Activated naive CD4-positive, alpha-beta T cell treated with anti-CD3 and anti-CD28 coated beads for 36 hours (primary cell): ENCODE measurements around the gene RBM4. TPM values are rescaled to one million over a fixed set of nuclear protein-coding genes. Genes with fewer than 3 reads are reported as not detected.
"Not testable (repeated sequence)": the region's sequence is repeated elsewhere in the genome, so short reads cannot be mapped to it uniquely, and the experiment has no call there.

Experiments used
- CTCF ChIA-PET: fragments of 350-600 bp; sonication (Branson Sonifier 250); formaldehyde crosslinking; loops from one replicate; lab custom pipeline; 2021; ENCODE audit warnings: antibody characterized with exemption; lab: Charles Lee
- DNase-seq: peaks from one replicate; pipeline ENCODE4 v3.0.0-alpha.2; 2020
- H3K27ac Mint-ChIP-seq: one replicate; pipeline ENCODE4 v1.8.0; 2021; ENCODE audit warnings: mild to moderate bottlenecking, mixed read lengths
- H3K27me3 Mint-ChIP-seq: one replicate; pipeline ENCODE4 v1.8.0; 2021; ENCODE audit warnings: low read depth, mixed read lengths
- H3K36me3 Mint-ChIP-seq: one replicate; pipeline ENCODE4 v1.8.0; 2021; ENCODE audit warnings: low read depth, mixed read lengths
- H3K4me1 Mint-ChIP-seq: one replicate; pipeline ENCODE4 v1.8.0; 2021; ENCODE audit warnings: low read depth, mixed read lengths
- H3K4me3 Mint-ChIP-seq: one replicate; pipeline ENCODE4 v1.8.0; 2021; ENCODE audit warnings: mild to moderate bottlenecking, moderate library complexity, mixed read lengths
- H3K9me3 Mint-ChIP-seq: one replicate; pipeline ENCODE4 v1.8.0; 2021; ENCODE audit warnings: mixed read lengths
- intact Hi-C: fragments of 100-400 bp; cut with micrococcal nuclease; formaldehyde crosslinking; loops from one replicate; pipeline ENCODE4 v1.15.1; 2023
- total RNA-seq, 2 experiments: library from RNA; stranded (reverse); gene quantifications; one replicate each; pipeline ENCODE4 v1.2.3, GENCODE V29; 2021

Gene RBM4
- total RNA-seq, result 10 to 100 TPM; 85.9 to 98.1 TPM

DNA sequence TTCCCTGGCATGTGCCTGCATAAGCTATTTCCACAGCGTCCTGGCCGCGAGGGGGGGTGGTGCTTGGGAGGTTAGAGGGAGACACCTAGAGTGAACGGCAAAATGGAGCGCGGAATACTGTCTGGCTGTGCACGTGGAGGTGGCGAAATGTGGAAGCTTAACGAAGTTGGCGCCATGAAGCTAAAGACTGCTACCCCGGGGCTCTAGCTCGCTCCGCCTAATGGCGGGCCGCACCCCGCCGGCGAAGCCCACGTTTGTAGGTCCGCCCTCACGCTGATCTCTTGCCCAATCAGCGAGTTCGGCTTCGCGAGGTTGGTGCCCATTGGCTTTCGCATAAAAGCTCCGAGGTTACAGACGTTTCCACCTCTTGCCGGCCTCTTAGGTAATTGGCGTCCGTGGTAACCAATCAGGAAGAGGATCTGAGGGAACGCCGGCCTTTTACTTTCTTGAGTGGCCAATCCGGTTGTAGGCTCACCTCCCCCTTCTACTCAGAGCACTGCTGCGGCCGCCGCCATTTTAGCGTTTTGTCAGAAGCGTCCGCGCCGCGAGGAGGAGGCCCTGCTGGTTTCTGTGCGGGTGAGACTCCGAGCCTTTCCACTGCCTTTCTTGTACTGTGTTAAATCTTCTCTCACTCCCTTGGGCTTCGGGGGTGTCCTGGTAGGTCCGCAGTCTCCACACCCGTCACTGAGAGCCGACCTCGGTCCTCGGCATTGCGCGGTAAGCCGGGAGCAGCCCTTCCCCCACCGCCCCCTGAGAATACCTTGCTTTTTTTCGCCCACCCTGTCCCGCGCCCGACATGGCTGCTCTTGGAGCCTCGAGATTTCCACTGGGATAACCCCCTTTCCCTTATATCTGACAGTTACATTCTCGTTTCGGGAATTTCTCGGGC, at the start of gene RBM4:
Gene RBM4 (plus strand): TSS at position 527 of the 889 bp plus-strand sequence. CDS start 1,009 bp downstream, outside the sequence.
- CTCF ChIA-PET, result interaction anchor here (0.9 to 2.4 kb wide), 10 partner anchors 10 to 57 kb away, joined by 3 to 14 read pairs (median 5); partner anchors contain the start of genes CCDC87, CCS, RBM14 and RBM4B
- DNase-seq, result peak; percentile 99
- no peaks in the 10 kb centered on the region for H3K9me3 Mint-ChIP-seq
- peaks cover 61% of the 10 kb centered on the region for H3K4me1 Mint-ChIP-seq
- intact Hi-C loops, result loop anchor here (1.0 to 5.0 kb wide), 6 partner anchors 22 to 231 kb away; partner anchors contain the start of genes ACTN3, CCDC87, CCS and DPP3
- peak within 1 kb of the TSS; percentile 96 for H3K27ac Mint-ChIP-seq
- no peaks in the 10 kb centered on the region for H3K27me3 Mint-ChIP-seq
- H3K36me3 Mint-ChIP-seq, result peaks cover 66% of the 10 kb centered on the region
- H3K4me3 Mint-ChIP-seq, result peak within 1 kb of the TSS; percentile 95

DNA sequence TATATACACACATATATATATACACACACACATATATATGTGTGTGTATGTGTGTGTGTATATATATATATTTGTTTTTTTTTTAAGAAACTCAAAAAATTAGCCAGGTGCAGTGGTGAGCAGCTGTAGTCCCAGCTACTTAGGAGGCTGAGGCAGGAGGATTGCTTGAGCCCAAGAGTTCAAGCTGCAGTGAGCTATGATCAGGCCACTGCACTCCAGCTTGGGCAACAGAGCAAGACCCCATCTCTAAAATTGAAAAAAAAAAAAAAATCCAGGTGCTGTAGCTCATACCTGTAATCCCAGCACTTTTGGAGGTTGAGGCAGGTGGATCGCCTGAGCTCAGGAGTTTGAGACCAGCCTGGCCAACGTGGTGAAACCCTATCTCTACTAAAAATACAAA, 49.2 kb upstream of the RBM4 start:
- H3K4me1 Mint-ChIP-seq, result peaks cover 15% of the 10 kb centered on the region
- H3K4me3 Mint-ChIP-seq, H3K27me3 Mint-ChIP-seq, H3K9me3 Mint-ChIP-seq, H3K36me3 Mint-ChIP-seq, DNase-seq, H3K27ac Mint-ChIP-seq, intact Hi-C loops: not testable (repeated sequence)
- CTCF ChIA-PET, result interaction anchor here (0.6 to 0.8 kb wide), 3 partner anchors 14 to 63 kb away, joined by 3 to 5 read pairs (median 3); no protein-coding TSS in a partner anchor

GRCh38 chr11:66589996-66590675, 48.4 kb upstream of the RBM4 start:
- DNase-seq, result no peak
- Mint-ChIP-seq H3K36me3 (peaks cover 5% of the 10 kb centered on the region), H3K4me1 (peaks cover 21% of the 10 kb centered on the region), H3K4me3 (no peak overlapping the region), H3K27ac (no peak overlapping the region), H3K27me3 (no peaks in the 10 kb centered on the region), H3K9me3 (no peaks in the 10 kb centered on the region)
- intact Hi-C loops, result no loop called here
- CTCF ChIA-PET, result interaction anchor here (0.6 to 1.7 kb wide), 6 partner anchors 12 to 189 kb away, joined by 3 to 6 read pairs (median 4); partner anchors contain the start of gene RBM4B

DNA sequence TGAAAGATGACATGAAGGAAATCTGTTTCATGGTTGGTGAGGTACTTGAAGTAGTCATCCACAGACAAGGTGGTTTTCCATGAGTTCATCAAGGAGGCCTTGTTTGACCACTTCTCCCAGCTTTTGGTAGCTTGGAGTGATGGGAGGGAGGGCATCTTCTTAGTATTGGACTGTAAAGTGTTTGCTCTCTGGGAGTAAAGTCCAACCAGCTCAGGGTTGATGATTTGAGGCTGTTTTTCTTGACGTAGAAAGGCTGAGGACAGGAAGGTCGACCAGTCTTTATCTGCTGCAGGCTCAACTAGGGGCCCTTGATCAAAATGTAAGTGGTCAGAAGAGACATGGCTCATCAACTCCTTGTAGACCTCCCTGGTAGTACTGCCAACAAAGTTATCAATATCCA, 47.3 kb upstream of the RBM4 start:
- H3K4me3 Mint-ChIP-seq, result no peak overlapping the region
- H3K27ac Mint-ChIP-seq, result no peak overlapping the region
- no peak for DNase-seq
- H3K36me3 Mint-ChIP-seq, result peaks cover 5% of the 10 kb centered on the region
- intact Hi-C loops, result no loop called here
- H3K9me3 Mint-ChIP-seq, result no peaks in the 10 kb centered on the region
- H3K4me1 Mint-ChIP-seq, result peaks cover 28% of the 10 kb centered on the region
- no peaks in the 10 kb centered on the region for H3K27me3 Mint-ChIP-seq
- CTCF ChIA-PET, result interaction anchor here (1.3 to 2.0 kb wide), 3 partner anchors 10 to 86 kb away, joined by 4 to 8 read pairs (median 5); partner anchors contain the start of gene RBM4B

DNA sequence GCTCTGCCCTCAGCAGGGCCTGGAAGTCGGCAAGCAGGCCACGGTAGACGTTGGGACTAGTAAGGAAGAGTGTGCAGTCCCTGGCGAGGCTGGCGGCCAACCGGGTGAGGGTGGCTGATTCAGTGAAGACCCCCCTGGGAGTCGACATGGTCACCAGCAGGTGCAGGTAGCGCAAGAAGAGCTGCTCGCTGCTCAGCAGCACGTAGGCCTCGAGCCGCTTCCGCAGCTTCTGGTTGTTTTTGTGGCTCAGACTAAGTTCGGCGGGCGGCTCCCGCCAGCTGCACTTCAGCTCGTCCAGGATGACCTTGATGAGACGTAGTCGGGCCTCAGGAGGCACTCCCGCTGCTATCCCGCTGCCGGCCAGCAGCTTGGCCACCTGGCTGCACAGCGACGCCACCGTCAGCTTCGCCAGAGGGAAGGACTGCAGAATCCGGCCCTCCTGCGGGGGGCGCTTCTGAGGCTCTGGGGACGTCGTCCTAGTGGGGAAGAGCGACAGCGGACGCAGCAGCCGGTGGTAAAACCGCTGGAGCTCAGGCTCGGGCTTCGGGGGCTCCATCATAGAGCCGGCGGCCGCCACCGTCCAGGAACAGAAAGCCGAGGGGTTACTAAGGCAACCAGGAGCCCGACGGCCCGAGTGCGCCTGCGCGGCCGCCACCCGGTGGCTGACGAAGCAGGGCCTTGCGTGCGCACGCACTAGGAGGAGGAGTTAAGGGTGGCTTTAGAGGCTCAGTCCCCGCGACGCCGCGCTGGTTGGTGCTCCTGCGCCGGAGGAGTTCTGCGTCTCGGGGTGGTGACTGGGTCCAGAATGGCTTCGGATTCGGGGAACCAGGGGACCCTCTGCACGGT, 45.8 kb upstream of the RBM4 start, which contains the start of the genes CCDC87 and CCS:
Gene CCDC87 (minus strand): TSS at position 607 of the 846 bp plus-strand sequence. CDS start 48 bp downstream, at position 559.
Gene CCS (plus strand): TSS at position 729 of the 846 bp plus-strand sequence. CDS start 77 bp downstream, at position 806.
- CTCF ChIA-PET, result interaction anchor here (0.5 to 2.0 kb wide), 16 partner anchors 10 to 382 kb away, joined by 3 to 8 read pairs (median 3); partner anchors contain the start of genes RBM4 and RBM4B
- intact Hi-C loops, result loop anchor here (1.0 kb wide), 3 partner anchors 24 to 86 kb away; partner anchors contain the start of genes RBM14 and RBM4
- Mint-ChIP-seq H3K4me1 (peaks cover 30% of the 10 kb centered on the region), H3K27ac (peak within 1 kb of the TSS; percentile 98), H3K36me3 (peaks cover 5% of the 10 kb centered on the region), H3K4me3 (peak within 1 kb of the TSS; percentile 100), H3K27me3 (no peaks in the 10 kb centered on the region), H3K9me3 (no peaks in the 10 kb centered on the region)
- DNase-seq, result peak; percentile 98

DNA sequence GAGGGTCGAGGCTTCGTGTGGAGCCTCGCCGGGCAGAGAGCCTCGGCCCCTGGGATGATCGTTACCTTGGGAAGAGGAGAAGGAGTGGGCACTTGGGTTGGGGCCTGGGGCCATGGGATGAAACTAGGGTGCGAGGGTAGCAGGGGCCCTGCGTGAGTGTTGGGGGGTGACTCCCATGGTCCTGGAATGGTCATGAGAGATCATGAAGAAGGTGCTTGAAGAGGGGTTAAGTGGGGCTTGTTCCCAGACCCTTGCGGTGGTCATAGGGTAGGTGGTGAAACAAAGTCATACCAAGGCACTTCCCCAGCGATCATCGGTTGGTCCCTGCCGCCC, 45.2 kb upstream of the RBM4 start:
- DNase-seq, result no peak
- CTCF ChIA-PET, result interaction anchor here (1.3 to 2.0 kb wide), 5 partner anchors 12 to 100 kb away, joined by 3 to 8 read pairs (median 4); partner anchors contain the start of genes RBM4 and RBM4B
- H3K4me1 Mint-ChIP-seq, result peaks cover 30% of the 10 kb centered on the region
- peak overlapping the region; percentile 100 for H3K4me3 Mint-ChIP-seq
- no peaks in the 10 kb centered on the region for H3K9me3 Mint-ChIP-seq
- no peaks in the 10 kb centered on the region for H3K27me3 Mint-ChIP-seq
- H3K36me3 Mint-ChIP-seq, result peaks cover 5% of the 10 kb centered on the region
- H3K27ac Mint-ChIP-seq, result peak overlapping the region; percentile 98
- intact Hi-C loops, result loop anchor here (1.0 kb wide), 3 partner anchors 23 to 85 kb away; partner anchors contain the start of genes RBM14 and RBM4

- H3K4me3 Mint-ChIP-seq, result peak overlapping the region; percentile 100
- H3K27ac Mint-ChIP-seq, result peak overlapping the region; percentile 98
- H3K27me3 Mint-ChIP-seq, result no peaks in the 10 kb centered on the region
- DNase-seq, result no peak
- H3K4me1 Mint-ChIP-seq, result peaks cover 30% of the 10 kb centered on the region
- intact Hi-C loops, result loop anchor here (1.0 kb wide), 3 partner anchors 23 to 85 kb away; partner anchors contain the start of genes RBM14 and RBM4
- no peaks in the 10 kb centered on the region for H3K9me3 Mint-ChIP-seq
- H3K36me3 Mint-ChIP-seq, result peaks cover 5% of the 10 kb centered on the region
- CTCF ChIA-PET, result interaction anchor here (1.0 to 1.6 kb wide), 3 partner anchors 84 to 100 kb away, joined by 3 to 4 read pairs (median 3); partner anchors contain the start of gene RBM4B
These were observed 44.9 kb upstream of the RBM4 start for GRCh38 chr11:66593650-66594049.

DNA sequence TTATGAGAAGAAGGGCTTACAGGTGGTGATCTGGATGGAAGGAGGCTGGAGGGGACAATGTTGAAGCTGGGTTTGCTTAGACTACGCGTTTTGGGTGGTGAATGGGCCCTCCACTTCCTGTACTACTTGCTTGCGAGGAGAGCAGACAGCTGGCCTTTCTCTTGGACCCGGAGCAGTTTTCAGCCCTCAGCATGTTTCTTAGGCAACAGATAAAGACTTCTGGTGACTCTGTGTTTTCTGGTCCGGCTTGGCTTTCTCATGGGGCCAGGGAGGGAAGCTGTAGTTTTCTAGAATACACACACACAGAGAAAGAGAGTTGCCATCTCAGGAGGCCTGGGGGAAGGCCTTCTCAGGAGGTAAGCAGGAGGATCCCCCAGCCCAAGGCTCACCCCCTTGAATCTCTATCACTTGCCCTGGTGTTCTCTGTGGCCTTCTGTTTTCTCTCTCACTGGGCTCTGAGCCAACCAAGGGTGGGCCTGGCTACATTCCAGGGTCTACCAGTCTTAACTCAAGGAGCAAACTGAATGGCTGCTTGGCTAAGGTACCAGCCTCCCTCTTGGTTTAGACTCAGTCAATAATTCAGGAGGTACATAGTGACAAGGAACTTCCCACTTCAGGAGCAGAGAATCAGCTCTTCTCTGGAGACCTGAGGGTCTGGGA, 43.1 kb upstream of the RBM4 start:
- DNase-seq, result peak; percentile 11
- CTCF ChIA-PET, result interaction anchor here (0.7 to 1.5 kb wide), 3 partner anchors 16 to 49 kb away, joined by 3 to 5 read pairs (median 4); partner anchors contain the start of gene ACTN3
- H3K27me3 Mint-ChIP-seq, result no peaks in the 10 kb centered on the region
- intact Hi-C loops, result no loop called here
- H3K4me3 Mint-ChIP-seq, result peak overlapping the region; percentile 57
- H3K9me3 Mint-ChIP-seq, result no peaks in the 10 kb centered on the region
- peaks cover 30% of the 10 kb centered on the region for H3K4me1 Mint-ChIP-seq
- H3K27ac Mint-ChIP-seq, result peak overlapping the region; percentile 48
- peaks cover 5% of the 10 kb centered on the region for H3K36me3 Mint-ChIP-seq

DNA sequence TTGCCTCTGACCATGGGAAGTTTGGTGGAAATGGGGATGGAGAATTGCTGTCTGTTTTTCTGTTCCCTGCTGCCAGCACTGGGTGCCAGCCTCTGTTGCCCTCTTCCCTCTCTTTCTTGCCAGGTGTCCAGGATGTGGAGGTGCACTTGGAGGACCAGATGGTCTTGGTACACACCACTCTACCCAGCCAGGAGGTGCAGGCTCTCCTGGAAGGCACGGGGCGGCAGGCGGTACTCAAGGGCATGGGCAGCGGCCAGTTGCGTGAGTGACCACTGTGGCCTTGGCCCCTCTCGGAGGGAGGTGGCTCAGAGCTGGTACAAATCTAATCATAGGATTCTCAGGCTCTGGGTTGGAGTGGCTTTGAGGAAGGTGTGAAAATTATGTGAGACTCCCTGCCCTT, 39.5 kb upstream of the RBM4 start:
- Mint-ChIP-seq H3K27me3 (no peaks in the 10 kb centered on the region), H3K36me3 (peaks cover 5% of the 10 kb centered on the region), H3K27ac (no peak overlapping the region), H3K9me3 (no peaks in the 10 kb centered on the region), H3K4me3 (no peak overlapping the region), H3K4me1 (peaks cover 16% of the 10 kb centered on the region)
- DNase-seq, result no peak
- CTCF ChIA-PET, result interaction anchor here (0.6 kb wide), 1 partner anchor 406 kb away, joined by 7 read pairs; no protein-coding TSS in a partner anchor
- intact Hi-C loops, result no loop called here

DNA sequence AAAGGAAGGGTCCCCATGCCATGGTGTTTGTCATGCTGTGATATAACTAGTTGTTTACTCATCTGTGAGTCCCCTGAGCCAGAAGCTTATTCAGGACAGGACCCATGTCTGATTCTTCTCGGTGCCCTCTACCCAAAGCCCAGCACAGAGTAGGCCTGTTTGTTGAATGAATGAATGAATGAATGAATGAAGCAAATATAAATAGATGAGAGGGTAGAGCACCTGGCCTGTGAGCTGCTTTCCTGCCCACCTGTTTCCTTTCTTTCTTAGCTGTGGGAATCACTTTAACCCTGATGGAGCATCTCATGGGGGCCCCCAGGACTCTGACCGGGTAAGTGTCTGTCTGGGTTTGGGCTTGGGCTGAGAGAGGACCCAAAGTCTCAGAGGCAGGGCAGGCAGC, 38.3 kb upstream of the RBM4 start:
- no peaks in the 10 kb centered on the region for H3K27me3 Mint-ChIP-seq
- CTCF ChIA-PET, result interaction anchor here (0.6 kb wide), 1 partner anchor 20 kb away, joined by 3 read pairs; no protein-coding TSS in a partner anchor
- no peak overlapping the region for H3K27ac Mint-ChIP-seq
- H3K9me3 Mint-ChIP-seq, result no peaks in the 10 kb centered on the region
- no peak for DNase-seq
- peaks cover 9% of the 10 kb centered on the region for H3K4me1 Mint-ChIP-seq
- peaks cover 7% of the 10 kb centered on the region for H3K36me3 Mint-ChIP-seq
- H3K4me3 Mint-ChIP-seq, result no peak overlapping the region
- intact Hi-C loops, result no loop called here
